ENCODE data around the gene STAC3.

STAC3 gene

GRCh38 chr12:57235017-57235727 is 15.8 kb downstream of the STAC3 start:
- no peak overlapping the region for H2BK15ac ChIP-seq (ENCODE audit: low read depth, poor library complexity, severe bottlenecking)
- DNase-seq = peak; percentile 61
- H2BK12ac ChIP-seq (ENCODE audit: low read length in 2 of 2) = peak overlapping the region in 1 of 2 experiments; percentile 55
- H4K8ac ChIP-seq (ENCODE audit: low read length) = peak overlapping the region; percentile 2
- H2AFZ ChIP-seq (ENCODE audit: low read depth, low read length) = no peak overlapping the region
- H3K27ac ChIP-seq (ENCODE audit: low read length, poor library complexity, severe bottlenecking) = no peak overlapping the region
- no peak overlapping the region for H3K4me2 ChIP-seq (ENCODE audit: low read length, poor library complexity, severe bottlenecking)
- WGBS = 63% methylated on average over 26 of the region's 26 CpGs
- no peak overlapping the region for H2BK5ac ChIP-seq (ENCODE audit: low read depth, low read length, poor library complexity, severe bottlenecking)
- H2AK5ac ChIP-seq (ENCODE audit: low read length, severe bottlenecking) = no peak overlapping the region
- H3K4ac ChIP-seq (ENCODE audit: low read depth in 1 of 2, low read length in 2 of 2) = no peak overlapping the region
- no peak overlapping the region for H2BK120ac ChIP-seq (ENCODE audit: low read depth, low read length)
- peaks cover 42 to 54% of the 10 kb centered on the region in 2 experiments for H3K36me3 ChIP-seq (ENCODE audit: control insufficient read depth in 1 of 2, insufficient read depth in 2 of 2, low read depth in 1 of 2, low read length in 2 of 2)
- H3K4me1 ChIP-seq (ENCODE audit: control insufficient read depth, insufficient read depth, low read depth, low read length) = peaks cover 41% of the 10 kb centered on the region
- H3K18ac ChIP-seq (ENCODE audit: low read depth in 1 of 2, low read length in 2 of 2) = peak overlapping the region in 1 of 2 experiments; percentile 61
- H4K91ac ChIP-seq (ENCODE audit: low read length) = peak overlapping the region; percentile 56
- peaks cover 23% of the 10 kb centered on the region for H3K79me1 ChIP-seq (replicated peaks; ENCODE audit: low read length, poor library complexity, severe bottlenecking)
- peak overlapping the region; percentile 7 for H3K9ac ChIP-seq (ENCODE audit: low read length)
- H3K9me3 ChIP-seq (ENCODE audit: control insufficient read depth, low read length) = no peaks in the 10 kb centered on the region
- H3K27me3 ChIP-seq (ENCODE audit: control insufficient read depth in 1 of 2, insufficient read depth in 1 of 2, low read length in 2 of 2) = peaks cover 11 to 42% of the 10 kb centered on the region in 2 experiments
- H3K4me3 ChIP-seq (ENCODE audit: insufficient read depth in 1 of 2, low read depth in 1 of 2, low read length in 2 of 2) = no peak overlapping the region
- H3K14ac ChIP-seq (ENCODE audit: low read length in 2 of 2) = peak overlapping the region in 1 of 2 experiments; percentile 44
- H3K23ac ChIP-seq (ENCODE audit: low read length in 2 of 2) = peak overlapping the region in 1 of 2 experiments; percentile 14

- Histone ChIP-seq H3K4me2 (ENCODE audit: low read length, poor library complexity, severe bottlenecking) (no peak overlapping the region), H2BK5ac (ENCODE audit: low read depth, low read length, poor library complexity, severe bottlenecking) (no peak overlapping the region), H3K4me3 (ENCODE audit: insufficient read depth in 1 of 2, low read depth in 1 of 2, low read length in 2 of 2) (no peak overlapping the region), H3K4me1 (ENCODE audit: control insufficient read depth, insufficient read depth, low read depth, low read length) (peaks cover 38% of the 10 kb centered on the region), H2BK120ac (ENCODE audit: low read depth, low read length) (no peak overlapping the region), H3K27me3 (ENCODE audit: control insufficient read depth in 1 of 2, insufficient read depth in 1 of 2, low read length in 2 of 2) (peaks cover 11 to 36% of the 10 kb centered on the region in 2 experiments), H4K91ac (ENCODE audit: low read length) (no peak overlapping the region), H3K27ac (ENCODE audit: low read length, poor library complexity, severe bottlenecking) (no peak overlapping the region), H3K14ac (ENCODE audit: low read length in 2 of 2) (no peak overlapping the region), H3K9ac (ENCODE audit: low read length) (peak overlapping the region; percentile 38), H3K36me3 (ENCODE audit: control insufficient read depth in 1 of 2, insufficient read depth in 2 of 2, low read depth in 1 of 2, low read length in 2 of 2) (peaks cover 42 to 54% of the 10 kb centered on the region in 2 experiments), H3K4ac (ENCODE audit: low read depth in 1 of 2, low read length in 2 of 2) (no peak overlapping the region), H3K23ac (ENCODE audit: low read length in 2 of 2) (no peak overlapping the region), H2BK15ac (ENCODE audit: low read depth, poor library complexity, severe bottlenecking) (no peak overlapping the region), H3K18ac (ENCODE audit: low read depth in 1 of 2, low read length in 2 of 2) (peak overlapping the region in 1 of 2 experiments; percentile 61), H3K9me3 (ENCODE audit: control insufficient read depth, low read length) (no peaks in the 10 kb centered on the region), H3K79me1 (replicated peaks; ENCODE audit: low read length, poor library complexity, severe bottlenecking) (peaks cover 23% of the 10 kb centered on the region), H2BK12ac (ENCODE audit: low read length in 2 of 2) (peak overlapping the region in 1 of 2 experiments; percentile 23), H2AK5ac (ENCODE audit: low read length, severe bottlenecking) (no peak overlapping the region), H4K8ac (ENCODE audit: low read length) (no peak overlapping the region), H2AFZ (ENCODE audit: low read depth, low read length) (no peak overlapping the region)
- 92% methylated on average over 10 of the region's 10 CpGs for WGBS
- DNase-seq = no peak
Observed at GRCh38 chr12:57234571-57235016, 16.4 kb downstream of the STAC3 start.

- H2BK12ac ChIP-seq (ENCODE audit: low read length in 2 of 2) = no peak overlapping the region
- no peak overlapping the region for H4K91ac ChIP-seq (ENCODE audit: low read length)
- no peak overlapping the region for H3K23ac ChIP-seq (ENCODE audit: low read length in 2 of 2)
- no peaks in the 10 kb centered on the region for H3K9me3 ChIP-seq (ENCODE audit: control insufficient read depth, low read length)
- no peak overlapping the region for H2BK120ac ChIP-seq (ENCODE audit: low read depth, low read length)
- no peak overlapping the region for H3K18ac ChIP-seq (ENCODE audit: low read depth in 1 of 2, low read length in 2 of 2)
- H3K79me1 ChIP-seq (replicated peaks; ENCODE audit: low read length, poor library complexity, severe bottlenecking) = peaks cover 23% of the 10 kb centered on the region
- H2AFZ ChIP-seq (ENCODE audit: low read depth, low read length) = no peak overlapping the region
- H3K14ac ChIP-seq (ENCODE audit: low read length in 2 of 2) = no peak overlapping the region
- 77% methylated on average over 2 of the region's 3 CpGs for WGBS
- peak overlapping the region; percentile 38 for H3K9ac ChIP-seq (ENCODE audit: low read length)
- H3K27ac ChIP-seq (ENCODE audit: low read length, poor library complexity, severe bottlenecking) = no peak overlapping the region
- no peak overlapping the region for H3K4me2 ChIP-seq (ENCODE audit: low read length, poor library complexity, severe bottlenecking)
- no peak overlapping the region for H2AK5ac ChIP-seq (ENCODE audit: low read length, severe bottlenecking)
- H2BK5ac ChIP-seq (ENCODE audit: low read depth, low read length, poor library complexity, severe bottlenecking) = no peak overlapping the region
- no peak overlapping the region for H3K4ac ChIP-seq (ENCODE audit: low read depth in 1 of 2, low read length in 2 of 2)
- H3K4me1 ChIP-seq (ENCODE audit: control insufficient read depth, insufficient read depth, low read depth, low read length) = peaks cover 35% of the 10 kb centered on the region
- no peak overlapping the region for H4K8ac ChIP-seq (ENCODE audit: low read length)
- no peak overlapping the region for H3K4me3 ChIP-seq (ENCODE audit: insufficient read depth in 1 of 2, low read depth in 1 of 2, low read length in 2 of 2)
- no peak for DNase-seq
- H3K27me3 ChIP-seq (ENCODE audit: control insufficient read depth in 1 of 2, insufficient read depth in 1 of 2, low read length in 2 of 2) = peaks cover 11 to 32% of the 10 kb centered on the region in 2 experiments
- H2BK15ac ChIP-seq (ENCODE audit: low read depth, poor library complexity, severe bottlenecking) = no peak overlapping the region
- peaks cover 42 to 54% of the 10 kb centered on the region in 2 experiments for H3K36me3 ChIP-seq (ENCODE audit: control insufficient read depth in 1 of 2, insufficient read depth in 2 of 2, low read depth in 1 of 2, low read length in 2 of 2)
Observed at GRCh38 chr12:57234233-57234570, 16.8 kb downstream of the STAC3 start.

DNA sequence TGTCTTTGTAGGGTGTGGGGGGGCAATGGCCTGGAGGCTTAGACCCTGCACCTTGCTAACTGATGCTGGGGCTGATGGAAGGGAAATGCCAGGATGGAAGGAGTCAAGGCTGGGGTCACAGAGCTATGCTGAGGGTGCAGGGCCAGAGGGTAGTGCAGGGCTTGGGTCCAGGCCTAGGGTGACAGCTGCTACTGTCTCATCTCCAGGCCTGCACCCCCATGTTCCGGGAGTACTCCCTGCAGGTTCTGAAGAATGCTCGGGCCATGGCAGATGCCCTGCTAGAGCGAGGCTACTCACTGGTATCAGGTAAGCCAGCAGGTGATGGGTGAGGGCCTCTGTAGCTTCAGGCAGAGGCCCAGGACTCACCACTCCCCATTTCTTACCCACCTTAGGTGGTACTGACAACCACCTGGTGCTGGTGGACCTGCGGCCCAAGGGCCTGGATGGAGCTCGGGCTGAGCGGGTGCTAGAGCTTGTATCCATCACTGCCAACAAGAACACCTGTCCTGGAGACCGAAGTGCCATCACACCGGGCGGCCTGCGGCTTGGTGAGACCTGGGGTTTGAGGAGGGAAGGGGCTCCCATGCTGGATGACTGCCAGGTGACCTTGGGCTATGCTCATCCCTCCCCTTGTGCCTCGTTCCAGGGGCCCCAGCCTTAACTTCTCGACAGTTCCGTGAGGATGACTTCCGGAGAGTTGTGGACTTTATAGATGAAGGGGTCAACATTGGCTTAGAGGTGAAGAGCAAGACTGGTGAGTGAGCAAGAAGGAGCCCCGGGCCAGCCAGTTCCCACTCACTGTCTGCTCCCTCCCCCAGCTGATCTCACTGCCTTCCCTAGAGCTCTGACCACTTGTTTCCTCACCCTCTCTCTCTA is 17.4 kb downstream of the STAC3 start:
- Histone ChIP-seq H2AK5ac (ENCODE audit: low read length, severe bottlenecking) (no peak overlapping the region), H4K91ac (ENCODE audit: low read length) (no peak overlapping the region), H3K4me2 (ENCODE audit: low read length, poor library complexity, severe bottlenecking) (no peak overlapping the region), H3K14ac (ENCODE audit: low read length in 2 of 2) (peak overlapping the region in 1 of 2 experiments; percentile 21), H3K9ac (ENCODE audit: low read length) (no peak overlapping the region), H3K9me3 (ENCODE audit: control insufficient read depth, low read length) (no peaks in the 10 kb centered on the region), H3K4ac (ENCODE audit: low read depth in 1 of 2, low read length in 2 of 2) (no peak overlapping the region), H2AFZ (ENCODE audit: low read depth, low read length) (no peak overlapping the region), H2BK12ac (ENCODE audit: low read length in 2 of 2) (no peak overlapping the region), H2BK15ac (ENCODE audit: low read depth, poor library complexity, severe bottlenecking) (no peak overlapping the region), H3K79me1 (replicated peaks; ENCODE audit: low read length, poor library complexity, severe bottlenecking) (peaks cover 23% of the 10 kb centered on the region), H3K4me3 (ENCODE audit: insufficient read depth in 1 of 2, low read depth in 1 of 2, low read length in 2 of 2) (no peak overlapping the region), H3K36me3 (ENCODE audit: control insufficient read depth in 1 of 2, insufficient read depth in 2 of 2, low read depth in 1 of 2, low read length in 2 of 2) (peaks cover 42 to 54% of the 10 kb centered on the region in 2 experiments), H3K27ac (ENCODE audit: low read length, poor library complexity, severe bottlenecking) (no peak overlapping the region), H3K18ac (ENCODE audit: low read depth in 1 of 2, low read length in 2 of 2) (no peak overlapping the region), H3K23ac (ENCODE audit: low read length in 2 of 2) (peak overlapping the region in 1 of 2 experiments; percentile 53), H3K4me1 (ENCODE audit: control insufficient read depth, insufficient read depth, low read depth, low read length) (peaks cover 31% of the 10 kb centered on the region), H3K27me3 (ENCODE audit: control insufficient read depth in 1 of 2, insufficient read depth in 1 of 2, low read length in 2 of 2) (peaks cover 11 to 29% of the 10 kb centered on the region in 2 experiments), H2BK5ac (ENCODE audit: low read depth, low read length, poor library complexity, severe bottlenecking) (no peak overlapping the region), H4K8ac (ENCODE audit: low read length) (no peak overlapping the region), H2BK120ac (ENCODE audit: low read depth, low read length) (no peak overlapping the region)
- peak; percentile 74 for DNase-seq
- WGBS = 96% methylated on average over 15 of the region's 15 CpGs

All from mesenchymal stem cell (in vitro differentiated cells and primary cell).